Retinal pigment epithelial cell (primary cell): Measurements from ENCODE around the gene ARHGEF25.
A peak's percentile ranks its signal among the peaks of the same experiment; 100 is the strongest.

Source experiments
- DNase-seq: peaks from one replicate; pipeline ENCODE4 v3.0.0-alpha.2; 2010; ENCODE audit warnings: low read depth
- H3K4me3 ChIP-seq: 2 replicates; pipeline ENCODE4 v1.5.1; 2011; ENCODE audit warnings: mild to moderate bottlenecking, low read length, control low read depth, moderate library complexity
- TF ChIP-seq, protein P1 (sequence below): conservative IDR thresholded peaks from 2 replicates; pipeline ENCODE4 v1.5.1; 2011; ENCODE audit warnings: low read depth, low read length, control low read depth, inconsistent platforms

ARHGEF25 gene

DNA sequence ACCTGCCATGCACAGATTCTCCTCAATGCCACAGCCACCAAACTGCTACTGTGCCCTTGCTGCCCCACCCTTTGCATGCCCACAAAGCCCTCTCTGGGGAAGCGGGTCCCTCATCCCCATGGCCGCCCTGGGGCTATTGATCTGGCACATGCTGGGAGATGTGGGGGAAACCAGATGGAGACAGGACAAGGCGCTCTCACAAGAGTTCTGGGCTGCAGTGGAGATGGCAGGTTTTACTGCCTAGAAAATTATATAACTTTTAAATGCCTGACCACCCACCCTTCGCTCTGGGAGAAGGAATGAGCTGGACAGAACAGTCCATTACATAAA, 30.8 kb upstream of the ARHGEF25 start:
- TF ChIP-seq, protein P1, sequence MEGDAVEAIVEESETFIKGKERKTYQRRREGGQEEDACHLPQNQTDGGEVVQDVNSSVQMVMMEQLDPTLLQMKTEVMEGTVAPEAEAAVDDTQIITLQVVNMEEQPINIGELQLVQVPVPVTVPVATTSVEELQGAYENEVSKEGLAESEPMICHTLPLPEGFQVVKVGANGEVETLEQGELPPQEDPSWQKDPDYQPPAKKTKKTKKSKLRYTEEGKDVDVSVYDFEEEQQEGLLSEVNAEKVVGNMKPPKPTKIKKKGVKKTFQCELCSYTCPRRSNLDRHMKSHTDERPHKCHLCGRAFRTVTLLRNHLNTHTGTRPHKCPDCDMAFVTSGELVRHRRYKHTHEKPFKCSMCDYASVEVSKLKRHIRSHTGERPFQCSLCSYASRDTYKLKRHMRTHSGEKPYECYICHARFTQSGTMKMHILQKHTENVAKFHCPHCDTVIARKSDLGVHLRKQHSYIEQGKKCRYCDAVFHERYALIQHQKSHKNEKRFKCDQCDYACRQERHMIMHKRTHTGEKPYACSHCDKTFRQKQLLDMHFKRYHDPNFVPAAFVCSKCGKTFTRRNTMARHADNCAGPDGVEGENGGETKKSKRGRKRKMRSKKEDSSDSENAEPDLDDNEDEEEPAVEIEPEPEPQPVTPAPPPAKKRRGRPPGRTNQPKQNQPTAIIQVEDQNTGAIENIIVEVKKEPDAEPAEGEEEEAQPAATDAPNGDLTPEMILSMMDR: no peak
- no peak overlapping the region for H3K4me3 ChIP-seq

DNA sequence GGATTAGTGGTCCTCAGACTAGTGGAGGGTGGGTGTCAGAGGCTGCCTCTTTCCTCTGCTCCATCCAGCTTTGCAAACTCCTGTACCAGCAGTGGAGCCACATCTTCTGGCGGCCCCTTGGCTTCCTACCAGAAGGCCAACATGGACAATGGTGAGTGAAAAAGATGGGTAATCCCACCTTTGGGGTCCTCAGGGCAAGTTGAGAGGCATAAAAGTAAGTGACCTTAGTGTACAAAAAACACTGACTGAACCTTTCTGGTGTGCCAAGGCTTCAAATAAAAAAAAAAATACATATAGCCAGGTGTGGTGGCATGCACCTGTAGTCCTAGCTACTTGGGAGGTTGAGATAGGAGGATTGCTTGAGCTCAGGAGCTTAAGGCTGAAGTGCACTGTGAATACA, 29.4 kb upstream of the ARHGEF25 start:
- H3K4me3 ChIP-seq: no peak overlapping the region
- TF ChIP-seq, protein P1: no peak
- DNase-seq: no peak

More for the DNA sequence above, 30.8 kb upstream of the ARHGEF25 start:
- DNase-seq: no peak

DNA sequence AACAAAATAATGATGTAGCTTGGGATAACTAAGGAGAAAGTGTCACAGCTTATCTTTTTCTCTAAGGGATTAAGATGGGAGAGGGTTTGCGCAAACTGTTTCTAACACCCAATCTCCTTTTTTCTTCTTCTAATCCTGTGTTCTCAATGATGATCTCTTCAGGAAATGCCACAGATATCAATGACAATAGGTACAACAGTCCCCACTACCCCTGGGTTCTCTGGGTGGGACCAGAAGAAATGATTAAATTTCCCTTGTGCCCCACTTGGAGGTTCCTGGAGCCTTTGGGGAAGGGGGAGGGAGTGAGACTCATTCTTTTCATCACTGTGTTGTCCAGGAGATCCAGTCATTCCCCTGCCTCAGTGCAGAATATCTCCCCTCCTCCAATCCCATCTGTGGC, 28.8 kb upstream of the ARHGEF25 start:
- no peak for DNase-seq
- TF ChIP-seq, protein P1: no peak

GRCh38 chr12:57583008-57583831, 28.0 kb upstream of the ARHGEF25 start:
- no peak overlapping the region for H3K4me3 ChIP-seq
- DNase-seq: peak; percentile 44
- TF ChIP-seq, protein P1: peak; percentile 96

More for the DNA sequence above, 28.8 kb upstream of the ARHGEF25 start:
- no peak overlapping the region for H3K4me3 ChIP-seq

DNA sequence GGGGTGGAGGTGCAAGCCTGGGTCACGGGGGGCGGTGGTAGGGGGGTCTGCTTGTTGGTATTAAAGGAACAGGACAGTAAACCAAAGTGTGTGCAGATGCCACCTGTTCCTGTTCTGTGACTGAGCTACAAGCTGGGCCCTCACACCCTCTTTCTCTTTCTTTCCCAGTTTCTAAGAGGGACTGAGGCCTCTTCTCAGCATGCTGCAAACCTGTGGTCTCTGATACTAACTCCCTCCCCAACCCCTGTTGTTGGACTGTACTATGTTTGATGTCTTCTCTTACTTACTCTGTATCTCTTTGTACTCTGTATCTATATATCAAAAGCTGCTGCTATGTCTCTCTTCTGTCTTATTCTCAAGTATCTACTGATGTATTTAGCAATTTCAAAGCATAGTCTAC, 27.2 kb upstream of the ARHGEF25 start:
- no peak overlapping the region for H3K4me3 ChIP-seq
- no peak for DNase-seq
- TF ChIP-seq, protein P1: no peak

DNA sequence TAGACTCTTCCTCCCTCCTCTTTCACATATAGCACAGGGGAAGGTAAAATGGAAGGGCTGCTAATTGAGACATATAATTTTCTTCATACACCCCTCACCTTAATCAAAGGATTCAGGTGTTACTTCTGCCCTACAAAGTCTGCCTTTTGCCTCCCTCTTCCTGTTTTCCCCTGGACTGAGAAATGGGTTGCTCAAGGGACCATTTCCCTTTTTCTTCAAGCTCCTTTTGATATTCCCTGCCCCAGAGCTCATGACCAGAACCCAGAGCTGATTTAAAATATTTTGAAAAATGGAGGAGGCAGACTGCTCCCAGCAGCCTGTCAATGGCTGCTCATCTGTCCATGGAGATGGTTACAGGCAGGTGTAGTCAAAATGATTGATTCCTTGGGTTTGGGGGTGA, 26.5 kb upstream of the ARHGEF25 start:
- TF ChIP-seq, protein P1: no peak
- DNase-seq: no peak
- H3K4me3 ChIP-seq: no peak overlapping the region

- no peak overlapping the region for H3K4me3 ChIP-seq
- DNase-seq: no peak
- TF ChIP-seq, protein P1: no peak
Measured at GRCh38 chr12:57585156-57585555, 26.1 kb upstream of the ARHGEF25 start.
